HG03521 (cell line): ENCODE results near the gene RAB1B.
"Not testable (repeated sequence)": the region's sequence is repeated elsewhere in the genome, so short reads cannot be mapped to it uniquely, and the experiment has no call there.

Experiments used
- ATAC-seq: cut with Tn5 transposase; IDR thresholded peaks from one replicate; pipeline ENCODE4 v1.9.1; 2021; ENCODE audit warnings: mild to moderate bottlenecking, moderate library complexity; ENCODE audit not compliant: unreplicated experiment

Gene RAB1B

GRCh38 chr11:66239511-66239910 is 28.9 kb upstream of the RAB1B start:
- no peak for ATAC-seq

GRCh38 chr11:66239998-66240780 is 28.2 kb upstream of the RAB1B start:
- ATAC-seq = no peak

GRCh38 chr11:66240781-66241136 is 27.7 kb upstream of the RAB1B start:
- ATAC-seq = no peak

- no peak for ATAC-seq
Measured at GRCh38 chr11:66242095-66242765, 26.2 kb upstream of the RAB1B start.

- ATAC-seq = no peak
Measured at GRCh38 chr11:66243782-66244535, 24.5 kb upstream of the RAB1B start.

GRCh38 chr11:66247295-66247694 is 21.1 kb upstream of the RAB1B start:
- no peak for ATAC-seq

GRCh38 chr11:66247801-66248200 is 20.6 kb upstream of the RAB1B start:
- ATAC-seq = no peak

- no peak for ATAC-seq
Measured at GRCh38 chr11:66248903-66249302, 19.5 kb upstream of the RAB1B start.

GRCh38 chr11:66251809-66252208 is 16.6 kb upstream of the RAB1B start:
- no peak for ATAC-seq

- not testable (repeated sequence) for ATAC-seq
Measured at GRCh38 chr11:66253081-66253480, 15.4 kb upstream of the RAB1B start.

GRCh38 chr11:66258473-66258893 is 10.0 kb upstream of the RAB1B start:
- ATAC-seq = no peak

- ATAC-seq = no peak
Measured at GRCh38 chr11:66259225-66259624, 9.2 kb upstream of the RAB1B start.

- no peak for ATAC-seq
Measured at GRCh38 chr11:66259956-66260355, 8.5 kb upstream of the RAB1B start.

- no peak for ATAC-seq
Measured at GRCh38 chr11:66261578-66261977, 6.9 kb upstream of the RAB1B start.

- no peak for ATAC-seq
Measured at GRCh38 chr11:66262191-66262590, 6.2 kb upstream of the RAB1B start.

- ATAC-seq = no peak
Measured at GRCh38 chr11:66262696-66263095, 5.7 kb upstream of the RAB1B start.

GRCh38 chr11:66263231-66263630 is 5.2 kb upstream of the RAB1B start:
- ATAC-seq = no peak

GRCh38 chr11:66263785-66264184 is 4.7 kb upstream of the RAB1B start:
- ATAC-seq = no peak

- no peak for ATAC-seq
Measured at GRCh38 chr11:66264383-66264782, 4.1 kb upstream of the RAB1B start.

- ATAC-seq = no peak
Measured at GRCh38 chr11:66264914-66265313, 3.5 kb upstream of the RAB1B start.

- no peak for ATAC-seq
Measured at GRCh38 chr11:66265531-66266377, 2.7 kb upstream of the RAB1B start.
